Effector memory CD8-positive, alpha-beta T cell (primary cell): ENCODE data around the gene RNF223.
A peak's percentile ranks its signal among the peaks of the same experiment; 100 is the strongest.
"Not testable (repeated sequence)": the region's sequence is repeated elsewhere in the genome, so short reads cannot be mapped to it uniquely, and the experiment has no call there.

Source experiments
- ATAC-seq: fragments of 150-1000 bp; cut with Tn5 transposase; replicated peaks from 2 replicates; pipeline ENCODE4 v1.10.0; 2021; ENCODE audit warnings: mild to moderate bottlenecking, moderate library complexity
- DNase-seq, 3 experiments: peaks; one replicate each; pipeline ENCODE4 v3.0.0; 2021
- H3K27ac Mint-ChIP-seq, 2 donors: one replicate each; pipeline ENCODE4 v1.8.0; 2022; ENCODE audit warnings: mild to moderate bottlenecking in 2 of 2, mixed read lengths in 2 of 2, moderate library complexity in 2 of 2
- H3K27me3 Mint-ChIP-seq, 2 donors: one replicate each; pipeline ENCODE4 v1.8.0; 2022; ENCODE audit warnings: mixed read lengths in 2 of 2
- H3K36me3 Mint-ChIP-seq: one replicate; pipeline ENCODE4 v1.8.0; 2022; ENCODE audit warnings: mild to moderate bottlenecking, moderate library complexity, mixed read lengths; ENCODE audit not compliant: insufficient read depth
- H3K4me1 Mint-ChIP-seq, 2 donors: one replicate each; pipeline ENCODE4 v1.8.0; 2022; ENCODE audit warnings: low read depth in 2 of 2, mixed read lengths in 2 of 2
- H3K4me3 Mint-ChIP-seq, 2 donors: one replicate each; pipeline ENCODE4 v1.8.0; 2022; ENCODE audit warnings: mild to moderate bottlenecking in 2 of 2, mixed read lengths in 2 of 2, moderate library complexity in 2 of 2
- H3K9me3 Mint-ChIP-seq, 2 donors: one replicate each; pipeline ENCODE4 v1.8.0; 2022; ENCODE audit warnings: mixed read lengths in 2 of 2

The RNF223 gene

GRCh38 chr1:1115786-1116700 is 41.9 kb upstream of the RNF223 start, which contains the start of gene C1orf159:
Gene C1orf159, minus strand, starts transcription at chr1:1116089. Its CDS starts 24,546 bp downstream, at chr1:1091543.
- peak; percentile 96 to 98 (median 98) for DNase-seq
- Mint-ChIP-seq H3K9me3 (no peaks in the 10 kb centered on the region), H3K36me3 (peaks cover 4% of the 10 kb centered on the region), H3K27ac (peak within 1 kb of the TSS; percentile 84 to 89), H3K27me3 (peaks cover 0 to 21% of the 10 kb centered on the region in 2 donors), H3K4me1 (peaks cover 9 to 18% of the 10 kb centered on the region in 2 donors), H3K4me3 (peak within 1 kb of the TSS; percentile 87 to 89)
- peak; percentile 93 for ATAC-seq

GRCh38 chr1:1115136-1115785 is 41.2 kb upstream of the RNF223 start:
- Mint-ChIP-seq H3K36me3 (peaks cover 4% of the 10 kb centered on the region), H3K4me1 (peaks cover 9 to 18% of the 10 kb centered on the region in 2 donors), H3K9me3 (no peaks in the 10 kb centered on the region), H3K4me3 (peak overlapping the region; percentile 67 to 89), H3K27ac (peak overlapping the region; percentile 84 to 89), H3K27me3 (peaks cover 0 to 13% of the 10 kb centered on the region in 2 donors)
- ATAC-seq, result no peak
- DNase-seq, result no peak

GRCh38 chr1:1114431-1114830 is 40.3 kb upstream of the RNF223 start:
- Mint-ChIP-seq H3K4me1 (peaks cover 9 to 18% of the 10 kb centered on the region in 2 donors), H3K27ac (no peak overlapping the region)

GRCh38 chr1:1112237-1112985 is 38.3 kb upstream of the RNF223 start:
- Mint-ChIP-seq H3K9me3 (no peaks in the 10 kb centered on the region), H3K4me3 (no peak overlapping the region), H3K27ac (no peak overlapping the region), H3K27me3 (no peaks in the 10 kb centered on the region), H3K4me1 (peaks cover 12 to 24% of the 10 kb centered on the region in 2 donors), H3K36me3 (peaks cover 4% of the 10 kb centered on the region)
- ATAC-seq (no peak), DNase-seq (no peak)

More at GRCh38 chr1:1114431-1114830, 40.3 kb upstream of the RNF223 start:
- H3K27me3 Mint-ChIP-seq, result peaks cover 0 to 8% of the 10 kb centered on the region in 2 donors
- H3K9me3 Mint-ChIP-seq, result no peaks in the 10 kb centered on the region
- no peak for DNase-seq
- H3K4me3 Mint-ChIP-seq, result peak overlapping the region; percentile 66 to 67
- ATAC-seq, result no peak
- H3K36me3 Mint-ChIP-seq, result peaks cover 4% of the 10 kb centered on the region

GRCh38 chr1:1111516-1112236 is 37.6 kb upstream of the RNF223 start:
- Mint-ChIP-seq H3K27me3 (no peaks in the 10 kb centered on the region), H3K9me3 (no peaks in the 10 kb centered on the region), H3K4me1 (peaks cover 10 to 21% of the 10 kb centered on the region in 2 donors), H3K4me3 (no peak overlapping the region), H3K27ac (no peak overlapping the region), H3K36me3 (peaks cover 4% of the 10 kb centered on the region)
- ATAC-seq, result no peak
- DNase-seq, result no peak

- ATAC-seq, result no peak
- DNase-seq, result no peak
- no peaks in the 10 kb centered on the region for H3K9me3 Mint-ChIP-seq
- no peak overlapping the region for H3K4me3 Mint-ChIP-seq
- peaks cover 4% of the 10 kb centered on the region for H3K36me3 Mint-ChIP-seq
- H3K4me1 Mint-ChIP-seq, result peaks cover 10 to 17% of the 10 kb centered on the region in 2 donors
- no peak overlapping the region for H3K27ac Mint-ChIP-seq
- H3K27me3 Mint-ChIP-seq, result no peaks in the 10 kb centered on the region
Measured at GRCh38 chr1:1110561-1110971, 36.5 kb upstream of the RNF223 start.

GRCh38 chr1:1109743-1110142 is 35.6 kb upstream of the RNF223 start:
- no peaks in the 10 kb centered on the region for H3K27me3 Mint-ChIP-seq
- H3K36me3 Mint-ChIP-seq, result peaks cover 4% of the 10 kb centered on the region
- no peaks in the 10 kb centered on the region for H3K9me3 Mint-ChIP-seq
- no peak overlapping the region for H3K4me3 Mint-ChIP-seq
- H3K4me1 Mint-ChIP-seq, result peaks cover 7 to 13% of the 10 kb centered on the region in 2 donors
- H3K27ac Mint-ChIP-seq, result no peak overlapping the region
- DNase-seq, result no peak
- ATAC-seq, result no peak

GRCh38 chr1:1106510-1107221 is 32.6 kb upstream of the RNF223 start:
- DNase-seq (no peak), ATAC-seq (no peak)
- H3K4me1 Mint-ChIP-seq, result peaks cover 9 to 12% of the 10 kb centered on the region in 2 donors
- H3K36me3 Mint-ChIP-seq, result peaks cover 3% of the 10 kb centered on the region
- H3K27ac Mint-ChIP-seq, result no peak overlapping the region
- H3K9me3 Mint-ChIP-seq, result no peaks in the 10 kb centered on the region
- no peaks in the 10 kb centered on the region for H3K27me3 Mint-ChIP-seq
- no peak overlapping the region for H3K4me3 Mint-ChIP-seq

GRCh38 chr1:1104152-1104551 is 30.0 kb upstream of the RNF223 start:
- not testable (repeated sequence) for H3K4me3 Mint-ChIP-seq, DNase-seq, ATAC-seq, H3K36me3 Mint-ChIP-seq, H3K27me3 Mint-ChIP-seq, H3K9me3 Mint-ChIP-seq, H3K27ac Mint-ChIP-seq
- H3K4me1 Mint-ChIP-seq, result peaks cover 15 to 22% of the 10 kb centered on the region in 2 donors

GRCh38 chr1:1101503-1101902 is 27.4 kb upstream of the RNF223 start:
- no peak for DNase-seq
- Mint-ChIP-seq H3K9me3 (peaks cover 0 to 6% of the 10 kb centered on the region in 2 donors), H3K27ac (no peak overlapping the region), H3K27me3 (peaks cover 6 to 17% of the 10 kb centered on the region in 2 donors), H3K4me3 (no peak overlapping the region), H3K4me1 (peaks cover 15 to 22% of the 10 kb centered on the region in 2 donors), H3K36me3 (peaks cover 3% of the 10 kb centered on the region)
- no peak for ATAC-seq

GRCh38 chr1:1100296-1100695 is 26.2 kb upstream of the RNF223 start:
- DNase-seq (no peak), ATAC-seq (no peak)
- Mint-ChIP-seq H3K27me3 (peaks cover 6 to 17% of the 10 kb centered on the region in 2 donors), H3K36me3 (peaks cover 3% of the 10 kb centered on the region), H3K4me3 (no peak overlapping the region), H3K27ac (no peak overlapping the region), H3K9me3 (peaks cover 0 to 6% of the 10 kb centered on the region in 2 donors), H3K4me1 (peaks cover 15 to 22% of the 10 kb centered on the region in 2 donors)

- Mint-ChIP-seq H3K4me3 (peak overlapping the region in 1 of 2 donors; percentile 3), H3K9me3 (peaks cover 0 to 6% of the 10 kb centered on the region in 2 donors), H3K36me3 (peaks cover 3% of the 10 kb centered on the region), H3K27ac (peak overlapping the region in 1 of 2 donors; percentile 3), H3K4me1 (peaks cover 15 to 22% of the 10 kb centered on the region in 2 donors), H3K27me3 (peaks cover 6 to 17% of the 10 kb centered on the region in 2 donors)
- DNase-seq, result no peak
- no peak for ATAC-seq
Measured at GRCh38 chr1:1099506-1100183, 25.5 kb upstream of the RNF223 start.
